Activated CD8-positive, alpha-beta T cell treated with anti-CD3 and anti-CD28 coated beads, Interleukin-2, amount 10 ng/mL, durations not matched to agents 7 days and 5 days (primary cell): ENCODE measurements around the gene ST8SIA4. TPM values are rescaled to one million over a fixed set of nuclear protein-coding genes. Genes with fewer than 3 reads are reported as not detected.

Experiments used
- ATAC-seq: fragments of 150-1000 bp; cut with Tn5 transposase; one replicate; pipeline ENCODE4 v1.10.0; 2021; ENCODE audit warnings: moderate library complexity
- CTCF ChIA-PET: fragments of 350-600 bp; sonication (Branson Sonifier 250); formaldehyde crosslinking; loops from one replicate; lab custom pipeline; 2021; ENCODE audit warnings: antibody characterized with exemption; lab: Charles Lee
- POLR2A ChIA-PET: fragments of 350-600 bp; sonication (Branson Sonifier 250); formaldehyde crosslinking; loops from one replicate; lab custom pipeline; 2021; ENCODE audit warnings: antibody characterized with exemption; lab: Charles Lee
- DNase-seq: peaks from one replicate; pipeline ENCODE4 v3.0.0-alpha.2; 2020
- H3K27ac Mint-ChIP-seq: one replicate; pipeline ENCODE4 v1.8.0; 2021; ENCODE audit warnings: mild to moderate bottlenecking, mixed read lengths
- H3K27me3 Mint-ChIP-seq: one replicate; pipeline ENCODE4 v1.8.0; 2021; ENCODE audit warnings: low read depth, mixed read lengths
- H3K36me3 Mint-ChIP-seq: one replicate; pipeline ENCODE4 v1.8.0; 2021; ENCODE audit warnings: low read depth, mixed read lengths
- H3K4me1 Mint-ChIP-seq: one replicate; pipeline ENCODE4 v1.8.0; 2021; ENCODE audit warnings: low read depth, mixed read lengths
- H3K4me3 Mint-ChIP-seq: one replicate; pipeline ENCODE4 v1.8.0; 2021; ENCODE audit warnings: mild to moderate bottlenecking, mixed read lengths
- H3K9me3 Mint-ChIP-seq: one replicate; pipeline ENCODE4 v1.8.0; 2022; ENCODE audit warnings: mixed read lengths; ENCODE audit not compliant: insufficient read depth
- total RNA-seq, 2 experiments: library from RNA; stranded (reverse); gene quantifications; one replicate each; pipeline ENCODE4 v1.2.3, GENCODE V29; 2021

Gene ST8SIA4
- 10 to 100 TPM; 35.8 to 37.5 TPM for total RNA-seq

DNA sequence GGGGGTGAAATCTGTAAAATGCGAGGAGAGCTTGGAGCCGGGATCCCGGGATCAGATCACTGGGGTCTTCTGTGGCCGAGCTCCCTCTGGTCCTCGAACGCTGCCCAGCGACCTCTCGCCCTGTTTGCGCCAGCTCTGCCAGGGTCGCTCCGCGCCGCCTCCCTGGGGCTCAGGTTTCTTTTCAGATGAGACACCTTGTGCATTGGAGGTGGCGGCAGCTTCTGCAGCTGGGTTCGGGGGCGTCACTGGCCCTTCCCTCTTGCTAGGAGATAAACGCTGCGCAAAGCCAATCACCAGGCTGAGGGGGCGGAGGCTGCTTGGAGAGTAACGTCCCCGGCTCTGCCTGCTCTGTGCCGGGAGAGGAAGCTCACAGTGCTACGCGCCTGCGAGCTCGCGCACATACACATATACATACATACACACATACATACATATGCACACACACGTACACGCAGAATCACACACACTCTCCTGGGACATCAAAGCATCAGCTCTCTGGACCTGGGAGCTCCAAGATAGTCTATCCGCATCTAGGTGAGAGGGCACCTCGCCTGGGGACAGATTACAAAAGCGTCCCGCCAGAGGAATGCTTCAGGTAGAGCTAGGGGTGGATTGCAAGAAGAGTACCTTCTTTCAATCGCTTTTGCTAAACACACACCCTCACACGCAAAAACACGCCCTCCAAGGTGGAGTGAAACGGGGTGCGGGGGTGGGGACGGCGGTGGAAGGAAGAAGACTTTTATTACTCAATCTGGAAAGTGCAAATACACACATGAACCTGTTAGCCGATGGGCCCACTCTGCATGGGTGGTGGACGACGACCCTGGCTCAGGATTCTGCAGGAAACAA is at the start of gene ST8SIA4:
Gene ST8SIA4 (minus strand): TSS at position 244 of the 849 bp plus-strand sequence. CDS start 327 bp downstream, outside the sequence.
- Mint-ChIP-seq H3K27ac (peak within 1 kb of the TSS; percentile 97), H3K4me1 (peaks cover 40% of the 10 kb centered on the region), H3K9me3 (no peaks in the 10 kb centered on the region), H3K36me3 (peaks cover 40% of the 10 kb centered on the region), H3K4me3 (peak within 1 kb of the TSS; percentile 99), H3K27me3 (no peaks in the 10 kb centered on the region)
- POLR2A ChIA-PET: interaction anchor here (0.7 to 6.9 kb wide), 28 partner anchors 10 to 368 kb away, joined by 3 to 188 read pairs (median 5); partner anchors contain the start of gene FAM174A
- ATAC-seq (peak; percentile 79), DNase-seq (peak; percentile 97)
- CTCF ChIA-PET: interaction anchor here (1.1 to 6.7 kb wide), 8 partner anchors 9 to 422 kb away, joined by 3 to 71 read pairs (median 27); no protein-coding TSS in a partner anchor

GRCh38 chr5:100950985-100951384 is 47.9 kb upstream of the ST8SIA4 start:
- H3K36me3 Mint-ChIP-seq: peaks cover 2% of the 10 kb centered on the region
- H3K4me3 Mint-ChIP-seq: no peak overlapping the region
- ChIA-PET CTCF (no interaction called here), POLR2A (no interaction called here)
- no peaks in the 10 kb centered on the region for H3K27me3 Mint-ChIP-seq
- H3K27ac Mint-ChIP-seq: no peak overlapping the region
- no peak for ATAC-seq
- no peaks in the 10 kb centered on the region for H3K4me1 Mint-ChIP-seq
- DNase-seq: no peak
- peaks cover 10% of the 10 kb centered on the region for H3K9me3 Mint-ChIP-seq

- Mint-ChIP-seq H3K27ac (no peak overlapping the region), H3K4me3 (no peak overlapping the region), H3K27me3 (no peaks in the 10 kb centered on the region), H3K4me1 (peaks cover 18% of the 10 kb centered on the region), H3K9me3 (peaks cover 4% of the 10 kb centered on the region), H3K36me3 (peaks cover 10% of the 10 kb centered on the region)
- ChIA-PET POLR2A (interaction anchor here (1.6 kb wide), 1 partner anchor 10 kb away, joined by 8 read pairs; the partner anchor contains the start of gene ST8SIA4), CTCF (interaction anchor here (0.9 kb wide), 1 partner anchor 12 kb away, joined by 3 read pairs; no protein-coding TSS in a partner anchor)
- DNase-seq (no peak), ATAC-seq (no peak)
Measured at GRCh38 chr5:100913298-100913697, 10.2 kb upstream of the ST8SIA4 start.

DNA sequence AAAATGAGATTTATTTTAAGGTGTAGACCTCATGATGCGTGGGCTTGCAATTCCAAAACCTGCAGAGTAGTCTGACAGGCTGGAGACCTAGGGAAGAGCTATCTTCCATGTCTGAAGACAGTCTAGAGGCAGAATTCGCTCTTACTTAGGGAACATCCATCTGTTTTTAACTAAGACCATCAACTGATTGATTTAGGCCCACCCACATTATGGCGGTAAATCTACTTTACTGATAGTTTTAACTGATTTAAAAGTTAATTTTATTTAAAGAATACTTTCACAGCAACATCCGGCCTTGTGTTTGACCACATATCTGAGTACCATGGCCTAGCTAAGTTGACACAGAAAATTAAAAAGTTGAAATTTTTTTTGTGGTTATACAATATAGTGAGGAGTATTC is 6.0 kb upstream of the ST8SIA4 start:
- ChIA-PET CTCF (no interaction called here), POLR2A (no interaction called here)
- peaks cover 43% of the 10 kb centered on the region for H3K4me1 Mint-ChIP-seq
- peaks cover 4% of the 10 kb centered on the region for H3K9me3 Mint-ChIP-seq
- peaks cover 17% of the 10 kb centered on the region for H3K36me3 Mint-ChIP-seq
- no peak for DNase-seq
- ATAC-seq: no peak
- no peak overlapping the region for H3K4me3 Mint-ChIP-seq
- H3K27ac Mint-ChIP-seq: no peak overlapping the region
- H3K27me3 Mint-ChIP-seq: no peaks in the 10 kb centered on the region

- CTCF ChIA-PET: interaction anchor here (0.9 to 2.8 kb wide), 3 partner anchors 11 to 475 kb away, joined by 3 to 13 read pairs (median 3); no protein-coding TSS in a partner anchor
- no peaks in the 10 kb centered on the region for H3K9me3 Mint-ChIP-seq
- peaks cover 30% of the 10 kb centered on the region for H3K36me3 Mint-ChIP-seq
Measured at GRCh38 chr5:100905259-100905914, 2.3 kb upstream of the ST8SIA4 start.

DNA sequence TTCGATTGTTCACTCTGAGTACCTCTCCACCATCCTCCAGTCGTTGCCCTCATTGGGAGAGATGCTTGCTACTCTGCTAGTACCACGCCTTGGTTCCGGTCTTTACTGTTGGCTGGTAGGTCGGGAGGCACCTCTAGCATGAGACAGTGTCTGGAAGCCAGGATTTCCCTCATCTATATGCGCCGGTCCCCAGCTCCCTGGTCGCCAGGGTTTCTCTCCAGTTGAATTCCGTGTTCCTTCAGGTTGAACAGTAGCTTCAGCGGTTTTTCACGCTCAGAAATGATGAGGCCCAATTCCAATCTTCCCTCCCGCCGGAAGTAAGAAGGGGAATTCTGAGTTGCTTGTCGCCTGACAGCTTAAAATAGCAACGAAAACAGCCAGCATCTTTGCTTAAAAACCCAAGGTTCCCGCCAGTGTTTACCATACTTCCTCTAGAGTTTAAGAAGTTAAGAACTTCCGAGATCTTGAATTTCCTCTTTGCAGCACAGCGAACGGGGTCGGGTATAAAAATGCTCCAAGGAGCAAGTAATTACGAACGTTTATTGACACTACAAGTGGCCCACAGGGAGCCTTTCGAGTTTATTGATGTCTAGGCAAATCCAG is 1.3 kb upstream of the ST8SIA4 start:
- Mint-ChIP-seq H3K4me3 (peak overlapping the region; percentile 99), H3K27me3 (no peaks in the 10 kb centered on the region), H3K27ac (peak overlapping the region; percentile 97), H3K36me3 (peaks cover 36% of the 10 kb centered on the region), H3K9me3 (no peaks in the 10 kb centered on the region), H3K4me1 (peaks cover 34% of the 10 kb centered on the region)
- ChIA-PET CTCF (interaction anchor here (0.9 to 6.7 kb wide), 6 partner anchors 10 to 474 kb away, joined by 3 to 71 read pairs (median 27); no protein-coding TSS in a partner anchor), POLR2A (interaction anchor here (1.1 to 6.9 kb wide), 7 partner anchors 8 to 125 kb away, joined by 3 to 188 read pairs (median 8); no protein-coding TSS in a partner anchor)
- DNase-seq (peak; percentile 79), ATAC-seq (peak; percentile 24)

More at GRCh38 chr5:100905259-100905914, 2.3 kb upstream of the ST8SIA4 start:
- Mint-ChIP-seq H3K4me3 (peak overlapping the region; percentile 99), H3K27ac (peak overlapping the region; percentile 97), H3K27me3 (no peaks in the 10 kb centered on the region), H3K4me1 (peaks cover 31% of the 10 kb centered on the region)
- POLR2A ChIA-PET: interaction anchor here (0.6 to 6.9 kb wide), 3 partner anchors 15 to 366 kb away, joined by 3 to 188 read pairs (median 3); no protein-coding TSS in a partner anchor
- DNase-seq (peak; percentile 38), ATAC-seq (no peak)

DNA sequence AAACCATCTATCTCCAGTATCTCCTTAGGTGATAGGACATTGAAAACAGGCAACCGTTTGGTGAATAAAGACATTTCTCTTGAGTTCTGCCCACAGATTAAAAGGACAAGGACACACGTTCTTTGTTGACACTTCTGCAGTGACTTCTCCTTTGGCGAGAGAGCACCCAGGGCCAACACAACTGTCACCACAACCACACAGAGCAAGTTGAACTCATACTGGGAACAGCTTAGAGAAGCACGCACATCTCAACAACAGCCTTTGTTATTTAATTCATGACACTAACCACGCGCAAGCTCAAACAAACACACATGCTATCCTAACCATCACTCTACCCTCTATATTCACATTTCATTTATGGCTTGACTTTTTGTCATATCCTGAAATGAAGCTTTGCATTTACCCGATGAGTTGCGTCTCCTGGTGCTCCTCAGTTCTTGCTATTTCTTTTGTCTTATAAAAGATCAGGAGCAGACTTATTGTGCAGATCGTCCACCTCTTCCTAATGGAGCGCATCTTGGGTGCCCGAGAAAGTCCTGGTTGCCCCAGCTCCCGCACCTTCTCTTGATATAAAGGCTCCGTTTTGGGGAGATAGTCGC is 543 bp downstream of the ST8SIA4 start:
- Mint-ChIP-seq H3K36me3 (peaks cover 40% of the 10 kb centered on the region), H3K4me1 (peaks cover 41% of the 10 kb centered on the region), H3K27ac (peak overlapping the region; percentile 97), H3K9me3 (no peaks in the 10 kb centered on the region), H3K27me3 (no peaks in the 10 kb centered on the region), H3K4me3 (peak overlapping the region; percentile 99)
- peak; percentile 52 for DNase-seq
- CTCF ChIA-PET: interaction anchor here (1.1 to 6.7 kb wide), 11 partner anchors 8 to 422 kb away, joined by 3 to 71 read pairs (median 5); partner anchors contain the start of gene FAM174A
- POLR2A ChIA-PET: interaction anchor here (0.6 to 6.9 kb wide), 29 partner anchors 10 to 368 kb away, joined by 3 to 188 read pairs (median 5); partner anchors contain the start of gene FAM174A
- no peak for ATAC-seq

- ATAC-seq (peak; percentile 7), DNase-seq (peak; percentile 81)
- H3K36me3 Mint-ChIP-seq: peaks cover 42% of the 10 kb centered on the region
- H3K9me3 Mint-ChIP-seq: no peaks in the 10 kb centered on the region
- H3K4me1 Mint-ChIP-seq: peaks cover 39% of the 10 kb centered on the region
- H3K4me3 Mint-ChIP-seq: peak overlapping the region; percentile 99
- ChIA-PET CTCF (interaction anchor here (1.1 to 6.7 kb wide), 13 partner anchors 13 to 421 kb away, joined by 3 to 71 read pairs (median 4); partner anchors contain the start of gene FAM174A), POLR2A (interaction anchor here (0.6 to 6.9 kb wide), 17 partner anchors 12 to 367 kb away, joined by 3 to 188 read pairs (median 4); partner anchors contain the start of gene FAM174A)
- no peaks in the 10 kb centered on the region for H3K27me3 Mint-ChIP-seq
- peak overlapping the region; percentile 97 for H3K27ac Mint-ChIP-seq
Measured at GRCh38 chr5:100901821-100902341, 1.2 kb downstream of the ST8SIA4 start.

DNA sequence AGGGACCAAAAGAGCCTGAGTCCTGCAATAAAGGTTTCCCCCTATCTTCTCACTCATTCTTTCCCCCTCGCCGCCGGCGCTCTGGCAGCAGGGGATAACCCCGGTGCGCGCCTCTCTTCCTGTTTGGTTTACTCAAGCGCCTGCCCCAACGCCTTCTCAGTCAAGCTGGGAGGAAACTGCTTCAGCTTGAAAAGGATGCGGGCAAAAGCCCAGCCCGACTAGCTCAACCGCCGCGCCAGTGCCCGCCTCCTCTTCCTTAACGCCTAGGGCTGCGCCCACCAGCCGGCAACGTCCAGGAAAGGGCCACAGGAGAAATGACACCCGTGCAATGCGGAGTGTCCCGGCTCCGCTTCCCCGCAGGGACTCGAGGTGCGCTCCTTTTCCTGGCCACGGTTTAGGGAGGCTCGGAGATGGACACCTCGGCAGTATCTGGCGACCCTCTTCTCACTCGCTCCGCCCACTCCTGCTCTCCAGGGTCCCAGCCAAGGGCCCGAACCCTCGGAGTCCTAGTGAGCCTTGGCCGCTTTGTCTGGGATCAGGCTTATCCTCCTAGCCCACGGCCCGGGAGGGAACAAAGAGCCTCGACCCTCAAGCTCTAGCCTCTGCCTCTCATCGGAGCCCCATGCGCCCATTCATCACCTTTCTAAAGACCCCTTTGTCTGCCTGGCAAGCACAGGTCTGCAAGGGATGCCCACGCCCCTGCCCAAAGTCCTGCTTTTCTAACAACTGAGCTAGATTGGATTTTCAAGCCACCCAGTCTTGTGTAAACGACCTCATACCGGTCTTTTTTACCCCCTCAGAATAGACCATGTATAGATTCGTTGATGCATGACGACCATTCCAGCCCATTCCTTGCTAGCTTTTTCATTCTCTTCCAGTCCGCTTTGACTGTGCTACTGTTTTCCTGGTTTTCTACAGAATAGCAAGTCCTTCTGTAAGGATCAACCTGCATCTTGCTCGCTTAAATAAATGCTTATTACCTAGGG is 2.0 kb downstream of the ST8SIA4 start:
- H3K27me3 Mint-ChIP-seq: no peaks in the 10 kb centered on the region
- CTCF ChIA-PET: interaction anchor here (0.8 to 6.7 kb wide), 29 partner anchors 12 to 469 kb away, joined by 3 to 71 read pairs (median 4); partner anchors contain the start of gene FAM174A
- peak; percentile 62 for ATAC-seq

More for the DNA sequence above, 2.0 kb downstream of the ST8SIA4 start:
- POLR2A ChIA-PET: interaction anchor here (0.5 to 6.9 kb wide), 22 partner anchors 11 to 370 kb away, joined by 3 to 188 read pairs (median 6); partner anchors contain the start of gene FAM174A
- H3K4me3 Mint-ChIP-seq: peak overlapping the region; percentile 99
- H3K9me3 Mint-ChIP-seq: peaks cover 2% of the 10 kb centered on the region
- DNase-seq: peak; percentile 96
- H3K36me3 Mint-ChIP-seq: peaks cover 43% of the 10 kb centered on the region
- H3K27ac Mint-ChIP-seq: peak overlapping the region; percentile 97
- peaks cover 38% of the 10 kb centered on the region for H3K4me1 Mint-ChIP-seq
